Measurements from ENCODE around the gene LCN2. TPM values are rescaled to one million over a fixed set of nuclear protein-coding genes. Genes with fewer than 3 reads are reported as not detected.
A peak's percentile ranks its signal among the peaks of the same experiment; 100 is the strongest.
"Not testable (repeated sequence)": the region's sequence is repeated elsewhere in the genome, so short reads cannot be mapped to it uniquely, and the experiment has no call there.

The LCN2 gene
- total RNA-seq, 3 donors from 2014 or later = 16.8 to 456 (median 20.5) TPM

GRCh38 chr9:128128836-128129590, 20.2 kb upstream of the LCN2 start:
- H3K4me1 ChIP-seq (ENCODE audit: low read depth) = peaks cover 29% of the 10 kb centered on the region
- no peaks in the 10 kb centered on the region for H3K36me3 ChIP-seq (ENCODE audit: low read depth)
- DNase-seq = peak in 2 of 3 donors; percentile 47 to 75
- ATAC-seq = no peak
- TF ChIP-seq, protein P1, sequence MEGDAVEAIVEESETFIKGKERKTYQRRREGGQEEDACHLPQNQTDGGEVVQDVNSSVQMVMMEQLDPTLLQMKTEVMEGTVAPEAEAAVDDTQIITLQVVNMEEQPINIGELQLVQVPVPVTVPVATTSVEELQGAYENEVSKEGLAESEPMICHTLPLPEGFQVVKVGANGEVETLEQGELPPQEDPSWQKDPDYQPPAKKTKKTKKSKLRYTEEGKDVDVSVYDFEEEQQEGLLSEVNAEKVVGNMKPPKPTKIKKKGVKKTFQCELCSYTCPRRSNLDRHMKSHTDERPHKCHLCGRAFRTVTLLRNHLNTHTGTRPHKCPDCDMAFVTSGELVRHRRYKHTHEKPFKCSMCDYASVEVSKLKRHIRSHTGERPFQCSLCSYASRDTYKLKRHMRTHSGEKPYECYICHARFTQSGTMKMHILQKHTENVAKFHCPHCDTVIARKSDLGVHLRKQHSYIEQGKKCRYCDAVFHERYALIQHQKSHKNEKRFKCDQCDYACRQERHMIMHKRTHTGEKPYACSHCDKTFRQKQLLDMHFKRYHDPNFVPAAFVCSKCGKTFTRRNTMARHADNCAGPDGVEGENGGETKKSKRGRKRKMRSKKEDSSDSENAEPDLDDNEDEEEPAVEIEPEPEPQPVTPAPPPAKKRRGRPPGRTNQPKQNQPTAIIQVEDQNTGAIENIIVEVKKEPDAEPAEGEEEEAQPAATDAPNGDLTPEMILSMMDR (IDR thresholded peaks at IDR 0.05) = no peak
- H3K4me3 ChIP-seq = peak overlapping the region; percentile 95
- intact Hi-C loops (cut with DNase I, micrococcal nuclease) = no loop called here
- no peaks in the 10 kb centered on the region for H3K9me3 ChIP-seq

GRCh38 chr9:128129976-128130590, 19.2 kb upstream of the LCN2 start:
- ATAC-seq; H3K4me3 ChIP-seq; H3K9me3 ChIP-seq; H3K36me3 ChIP-seq (ENCODE audit: low read depth); intact Hi-C loops (cut with DNase I, micrococcal nuclease): not testable (repeated sequence)
- H3K4me1 ChIP-seq (ENCODE audit: low read depth) = peaks cover 24% of the 10 kb centered on the region
- TF ChIP-seq, protein P1 (IDR thresholded peaks at IDR 0.05) = peak; percentile 32
- peak; percentile 74 to 84 (median 82) for DNase-seq

GRCh38 chr9:128130651-128131050, 18.6 kb upstream of the LCN2 start:
- ATAC-seq; H3K4me3 ChIP-seq; H3K36me3 ChIP-seq (ENCODE audit: low read depth); H3K9me3 ChIP-seq; intact Hi-C loops (cut with DNase I, micrococcal nuclease): not testable (repeated sequence)
- peaks cover 19% of the 10 kb centered on the region for H3K4me1 ChIP-seq (ENCODE audit: low read depth)
- peak in 2 of 3 donors; percentile 20 to 44 for DNase-seq

- intact Hi-C loops (cut with DNase I, micrococcal nuclease); H3K9me3 ChIP-seq; ATAC-seq; H3K36me3 ChIP-seq (ENCODE audit: low read depth); H3K4me3 ChIP-seq: not testable (repeated sequence)
- peaks cover 12% of the 10 kb centered on the region for H3K4me1 ChIP-seq (ENCODE audit: low read depth)
- peak in 2 of 3 donors; percentile 24 to 38 for DNase-seq
Observed at GRCh38 chr9:128131346-128131745, 17.9 kb upstream of the LCN2 start.

DNA sequence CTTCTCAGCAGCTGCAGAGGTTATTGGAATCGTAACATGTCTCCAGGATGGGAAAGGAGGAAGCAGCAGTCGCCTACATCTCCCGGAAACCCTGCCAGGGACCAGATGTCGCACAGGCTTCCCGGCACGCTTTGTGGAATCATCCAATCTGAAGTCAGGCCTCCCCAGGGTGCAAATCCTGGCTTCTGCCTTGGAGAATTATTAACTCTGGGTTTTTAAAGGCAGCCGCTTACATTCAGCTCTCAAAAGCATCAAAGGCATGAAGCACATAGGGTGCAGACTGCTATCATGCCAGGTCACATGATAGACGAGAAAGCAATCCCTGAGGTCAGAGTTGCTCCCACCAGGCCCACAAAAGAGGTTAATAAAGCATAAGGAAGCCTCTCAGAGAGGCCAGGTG, 17.1 kb upstream of the LCN2 start:
- intact Hi-C loops (cut with DNase I, micrococcal nuclease); H3K9me3 ChIP-seq; H3K4me3 ChIP-seq; H3K4me1 ChIP-seq (ENCODE audit: low read depth); H3K36me3 ChIP-seq (ENCODE audit: low read depth): not testable (repeated sequence)
- DNase-seq (peak; percentile 40 to 69 (median 43)), ATAC-seq (peak; percentile 29)

GRCh38 chr9:128135561-128135960, 13.7 kb upstream of the LCN2 start:
- peak in 1 of 3 donors; percentile 27 for DNase-seq
- intact Hi-C loops (cut with DNase I, micrococcal nuclease); H3K9me3 ChIP-seq; ATAC-seq; H3K4me1 ChIP-seq (ENCODE audit: low read depth); H3K36me3 ChIP-seq (ENCODE audit: low read depth); H3K4me3 ChIP-seq: not testable (repeated sequence)

DNA sequence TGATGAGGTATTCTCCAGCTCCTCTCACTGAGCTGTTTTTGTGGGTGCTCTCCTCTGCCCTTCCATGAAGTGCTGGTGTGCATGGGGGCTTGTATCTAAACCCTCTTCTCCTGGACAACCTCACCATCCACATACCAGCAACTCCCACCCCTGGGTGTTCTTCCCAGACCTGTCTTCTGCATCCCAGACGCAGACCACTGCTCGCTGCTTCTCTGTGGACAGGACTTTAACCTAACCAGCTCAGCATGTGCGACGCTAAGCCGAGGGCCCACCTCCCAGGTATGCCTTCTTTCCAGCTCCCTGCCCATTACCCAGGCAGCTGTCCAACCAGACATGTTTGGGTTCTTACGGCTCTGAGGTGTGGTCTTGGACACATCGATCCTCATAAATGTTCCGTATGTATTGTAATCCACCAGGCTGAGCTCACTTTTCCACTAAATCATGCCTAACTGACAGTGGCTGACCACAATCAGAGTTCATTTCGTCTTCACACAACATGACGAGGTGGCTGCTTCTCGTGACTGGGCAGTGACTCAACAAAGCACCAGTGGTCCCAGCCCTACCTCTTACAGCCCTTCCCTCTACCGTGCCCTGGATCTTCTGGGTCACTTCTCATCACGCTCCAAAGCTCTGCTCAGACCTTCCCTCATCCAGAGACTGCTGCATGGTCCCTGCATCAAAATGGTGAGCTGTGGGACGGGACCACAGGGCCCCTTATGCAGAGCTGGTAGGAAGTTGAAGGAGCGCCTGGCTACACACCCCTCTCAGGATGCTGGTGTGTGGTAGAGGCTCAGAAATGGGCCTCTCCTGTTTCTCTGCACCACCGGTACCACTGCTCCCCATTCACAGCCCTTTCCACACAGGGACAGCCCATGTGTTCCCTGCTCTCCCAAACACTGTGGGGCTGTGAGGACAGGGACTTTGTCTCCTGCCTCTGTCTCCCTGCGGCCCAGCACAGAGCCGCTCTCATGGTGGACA, 12.1 kb upstream of the LCN2 start:
- Histone ChIP-seq H3K36me3 (ENCODE audit: low read depth) (no peaks in the 10 kb centered on the region), H3K4me1 (ENCODE audit: low read depth) (no peaks in the 10 kb centered on the region), H3K4me3 (no peak overlapping the region), H3K9me3 (no peaks in the 10 kb centered on the region)
- TF ChIP-seq, protein P1 (IDR thresholded peaks at IDR 0.05) = no peak
- intact Hi-C loops (cut with DNase I, micrococcal nuclease) = no loop called here
- DNase-seq = peak in 1 of 3 donors; percentile 25
- ATAC-seq = peak; percentile 20
